ENCODE results near the gene SHC1. TPM values are rescaled to one million over a fixed set of nuclear protein-coding genes. Genes with fewer than 3 reads are reported as not detected.

SHC1 gene
- total and polyA plus RNA-seq, 2 donors (not counting 1 experiment from before 2014, with no cell fraction given), result 50.1 to 61.4 TPM

- no peaks in the 10 kb centered on the region for H3K27me3 Mint-ChIP-seq
- no peak for TF ChIP-seq CTCF (IDR thresholded peaks at IDR 0.05)
- no peak for TF ChIP-seq EZH2 (IDR thresholded peaks at IDR 0.05; ENCODE audit: borderline replicate concordance, insufficient read depth, low read depth, low read length, poor library complexity, severe bottlenecking)
- ChIA-PET POLR2A (interaction anchor here (0.7 to 3.8 kb wide), 9 partner anchors 10 to 868 kb away, joined by 3 to 32 read pairs (median 14); partner anchors contain the start of genes FLAD1, PBXIP1, PMVK and PYGO2), CTCF (interaction anchor here (0.6 to 8.7 kb wide), 19 partner anchors 10 to 637 kb away, joined by 3 to 110 read pairs (median 4); partner anchors contain the start of genes FLAD1, KRTCAP2, PMVK and PYGO2)
- peak overlapping the region; percentile 5 for H3K27ac Mint-ChIP-seq
- peaks cover 71% of the 10 kb centered on the region for H3K79me2 ChIP-seq (ENCODE audit: control insufficient read depth, insufficient read depth, low read length)
- whole genome bisulfite sequencing (ENCODE audit: insufficient coverage), result 82% methylated on average over 6 of the region's 18 CpGs
- no peaks in the 10 kb centered on the region for H3K9me3 ChIP-seq (ENCODE audit: control extremely low read depth in 1 of 3, control insufficient read depth in 2 of 3, insufficient read depth in 1 of 3, low read length in 2 of 3)
- H3K27me3 ChIP-seq (replicated peaks in 1 of 4; ENCODE audit: control extremely low read depth in 1 of 4, control insufficient read depth in 3 of 4, insufficient read depth in 4 of 4, low read length in 3 of 4), result no peaks in the 10 kb centered on the region
- H3K36me3 ChIP-seq (replicated peaks in 1 of 2; ENCODE audit: control extremely low read depth in 1 of 2, control insufficient read depth in 1 of 2, extremely low read depth in 1 of 2, insufficient read depth in 2 of 2, low read length in 1 of 2), result peaks cover 0 to 26% of the 10 kb centered on the region in 2 experiments
- H3K4me3 Mint-ChIP-seq, result peak overlapping the region; percentile 62
- H3K27ac ChIP-seq (ENCODE audit: low read length in 2 of 2), result peak overlapping the region in 1 of 2 donors; percentile 94
- H3K4me1 Mint-ChIP-seq, result peaks cover 30% of the 10 kb centered on the region
- H4K20me1 ChIP-seq (ENCODE audit: control insufficient read depth, insufficient read depth, low read length, poor library complexity, severe bottlenecking), result peaks cover 39% of the 10 kb centered on the region
- peak overlapping the region; percentile 86 for H3K4me2 ChIP-seq (replicated peaks; ENCODE audit: low read depth, low read length, poor library complexity, severe bottlenecking)
- no peak for ATAC-seq (ENCODE audit: low read depth)
- no peaks in the 10 kb centered on the region for H3K9me3 Mint-ChIP-seq (ENCODE audit: insufficient read depth)
- peaks cover 22 to 44% of the 10 kb centered on the region in 2 donors for H3K4me1 ChIP-seq (ENCODE audit: control insufficient read depth in 2 of 2, insufficient read depth in 2 of 2, low read length in 2 of 2)
- intact Hi-C loops (cut with micrococcal nuclease), result loop anchor here (1.0 to 5.0 kb wide), 2 partner anchors 11 to 200 kb away; partner anchors contain the start of genes KRTCAP2, PYGO2 and TRIM46
- no peak overlapping the region for H3K4me3 ChIP-seq (ENCODE audit: control extremely low read depth in 1 of 5, extremely low read depth in 1 of 5, insufficient read depth in 1 of 5, low read depth in 2 of 5, low read length in 4 of 5)
- no peak for DNase-seq
- H2AFZ ChIP-seq (ENCODE audit: insufficient read depth, low read depth, low read length, poor library complexity, severe bottlenecking), result no peak overlapping the region
- no peak overlapping the region for H3K9ac ChIP-seq (ENCODE audit: low read length)
These were observed 2.2 kb upstream of the SHC1 start for GRCh38 chr1:154972517-154973343.

- Histone ChIP-seq H3K27me3 (replicated peaks in 1 of 4; ENCODE audit: control extremely low read depth in 1 of 4, control insufficient read depth in 3 of 4, insufficient read depth in 4 of 4, low read length in 3 of 4) (no peaks in the 10 kb centered on the region), H3K9me3 (ENCODE audit: control extremely low read depth in 1 of 3, control insufficient read depth in 2 of 3, insufficient read depth in 1 of 3, low read length in 2 of 3) (no peaks in the 10 kb centered on the region), H3K79me2 (ENCODE audit: control insufficient read depth, insufficient read depth, low read length) (peaks cover 70% of the 10 kb centered on the region), H4K20me1 (ENCODE audit: control insufficient read depth, insufficient read depth, low read length, poor library complexity, severe bottlenecking) (peaks cover 39% of the 10 kb centered on the region), H3K9ac (ENCODE audit: low read length) (no peak overlapping the region), H3K27ac (ENCODE audit: low read length in 2 of 2) (no peak overlapping the region), H3K4me1 (ENCODE audit: control insufficient read depth in 2 of 2, insufficient read depth in 2 of 2, low read length in 2 of 2) (peaks cover 22 to 44% of the 10 kb centered on the region in 2 donors), H3K4me3 (ENCODE audit: control extremely low read depth in 1 of 5, extremely low read depth in 1 of 5, insufficient read depth in 1 of 5, low read depth in 2 of 5, low read length in 4 of 5) (no peak overlapping the region), H2AFZ (ENCODE audit: insufficient read depth, low read depth, low read length, poor library complexity, severe bottlenecking) (no peak overlapping the region), H3K4me2 (replicated peaks; ENCODE audit: low read depth, low read length, poor library complexity, severe bottlenecking) (no peak overlapping the region), H3K36me3 (replicated peaks in 1 of 2; ENCODE audit: control extremely low read depth in 1 of 2, control insufficient read depth in 1 of 2, extremely low read depth in 1 of 2, insufficient read depth in 2 of 2, low read length in 1 of 2) (peaks cover 0 to 31% of the 10 kb centered on the region in 2 experiments)
- ATAC-seq (ENCODE audit: low read depth), result no peak
- intact Hi-C loops (cut with micrococcal nuclease), result loop anchor here (5.0 kb wide), 1 partner anchor 200 kb away; the partner anchor contains the start of genes KRTCAP2 and TRIM46
- no CpG with 5 or more reads among the region's 3 CpGs for WGBS (ENCODE audit: insufficient coverage)
- no peaks in the 10 kb centered on the region for H3K27me3 Mint-ChIP-seq
- no peak for DNase-seq
- TF ChIP-seq CTCF (IDR thresholded peaks at IDR 0.05), result no peak
- TF ChIP-seq EZH2 (IDR thresholded peaks at IDR 0.05; ENCODE audit: borderline replicate concordance, insufficient read depth, low read depth, low read length, poor library complexity, severe bottlenecking), result no peak
- peaks cover 27% of the 10 kb centered on the region for H3K4me1 Mint-ChIP-seq
- ChIA-PET POLR2A (interaction anchor here (0.7 to 0.8 kb wide), 3 partner anchors 11 to 1689 kb away, joined by 3 read pairs; partner anchors contain the start of gene FLAD1), CTCF (interaction anchor here (0.9 to 8.7 kb wide), 7 partner anchors 10 to 113 kb away, joined by 3 to 110 read pairs (median 4); partner anchors contain the start of genes PMVK and PYGO2)
- peak overlapping the region; percentile 5 for H3K27ac Mint-ChIP-seq
- peak overlapping the region; percentile 62 for H3K4me3 Mint-ChIP-seq
- H3K9me3 Mint-ChIP-seq (ENCODE audit: insufficient read depth), result no peaks in the 10 kb centered on the region
These were observed 1.6 kb upstream of the SHC1 start for GRCh38 chr1:154972213-154972516.

All from B cell (primary cell).